Coronary artery (tissue), 2 donors: ENCODE data around the gene ITGAE.
"Not testable (repeated sequence)": the region's sequence is repeated elsewhere in the genome, so short reads cannot be mapped to it uniquely, and the experiment has no call there.

Source experiments
- DNase-seq: peaks from one replicate; pipeline ENCODE4 v3.0.0-alpha.2; 2017; ENCODE audit warnings: low spot score
- H3K27ac ChIP-seq, 2 donors: fragments of 200-600 bp; sonication (generic); one replicate each; pipeline ENCODE4 v1.5.1; 2016 to 2019
- H3K4me3 ChIP-seq: fragments of 200-600 bp; sonication (generic); 2 replicates; pipeline ENCODE4 v1.5.1; 2016; ENCODE audit warnings: mild to moderate bottlenecking, moderate library complexity
- TF ChIP-seq, protein P1 (sequence below): fragments of 200-600 bp; sonication (generic); IDR thresholded peaks from one replicate; pipeline ENCODE4 v1.5.1; 2019; ENCODE audit warnings: antibody characterized with exemption

The ITGAE gene

GRCh38 chr17:3744014-3744413 lies 57.0 kb downstream of the ITGAE start:
- TF ChIP-seq, protein P1, sequence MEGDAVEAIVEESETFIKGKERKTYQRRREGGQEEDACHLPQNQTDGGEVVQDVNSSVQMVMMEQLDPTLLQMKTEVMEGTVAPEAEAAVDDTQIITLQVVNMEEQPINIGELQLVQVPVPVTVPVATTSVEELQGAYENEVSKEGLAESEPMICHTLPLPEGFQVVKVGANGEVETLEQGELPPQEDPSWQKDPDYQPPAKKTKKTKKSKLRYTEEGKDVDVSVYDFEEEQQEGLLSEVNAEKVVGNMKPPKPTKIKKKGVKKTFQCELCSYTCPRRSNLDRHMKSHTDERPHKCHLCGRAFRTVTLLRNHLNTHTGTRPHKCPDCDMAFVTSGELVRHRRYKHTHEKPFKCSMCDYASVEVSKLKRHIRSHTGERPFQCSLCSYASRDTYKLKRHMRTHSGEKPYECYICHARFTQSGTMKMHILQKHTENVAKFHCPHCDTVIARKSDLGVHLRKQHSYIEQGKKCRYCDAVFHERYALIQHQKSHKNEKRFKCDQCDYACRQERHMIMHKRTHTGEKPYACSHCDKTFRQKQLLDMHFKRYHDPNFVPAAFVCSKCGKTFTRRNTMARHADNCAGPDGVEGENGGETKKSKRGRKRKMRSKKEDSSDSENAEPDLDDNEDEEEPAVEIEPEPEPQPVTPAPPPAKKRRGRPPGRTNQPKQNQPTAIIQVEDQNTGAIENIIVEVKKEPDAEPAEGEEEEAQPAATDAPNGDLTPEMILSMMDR = no peak
- Histone ChIP-seq H3K4me3 (no peak overlapping the region), H3K27ac (no peak overlapping the region)
- no peak for DNase-seq

DNA sequence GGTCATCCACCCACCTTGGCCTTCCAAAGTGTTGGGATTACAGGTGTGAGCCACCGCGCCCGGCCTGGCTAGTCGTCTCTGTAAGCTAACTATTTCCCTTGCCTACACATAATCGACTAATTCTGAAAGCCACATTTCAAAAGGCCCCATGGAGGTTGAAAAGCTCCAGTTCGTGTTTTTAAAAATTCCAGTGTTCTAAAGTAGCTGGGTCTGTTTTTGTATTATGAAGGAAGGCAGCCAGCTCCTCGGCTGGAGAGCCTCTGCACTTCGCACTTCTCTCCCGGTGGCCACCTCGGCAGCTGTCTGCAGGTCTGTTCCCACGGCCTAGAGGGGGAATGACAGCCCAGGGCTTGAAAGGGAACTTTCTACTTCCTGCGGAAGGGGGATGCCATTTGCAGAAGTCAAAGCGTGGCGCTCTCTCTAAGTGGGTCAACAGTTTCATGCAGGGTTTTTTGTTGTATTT lies 60.3 kb downstream of the ITGAE start:
- Histone ChIP-seq H3K4me3 (no peak overlapping the region), H3K27ac (no peak overlapping the region)
- DNase-seq = no peak
- TF ChIP-seq, protein P1 = no peak

DNA sequence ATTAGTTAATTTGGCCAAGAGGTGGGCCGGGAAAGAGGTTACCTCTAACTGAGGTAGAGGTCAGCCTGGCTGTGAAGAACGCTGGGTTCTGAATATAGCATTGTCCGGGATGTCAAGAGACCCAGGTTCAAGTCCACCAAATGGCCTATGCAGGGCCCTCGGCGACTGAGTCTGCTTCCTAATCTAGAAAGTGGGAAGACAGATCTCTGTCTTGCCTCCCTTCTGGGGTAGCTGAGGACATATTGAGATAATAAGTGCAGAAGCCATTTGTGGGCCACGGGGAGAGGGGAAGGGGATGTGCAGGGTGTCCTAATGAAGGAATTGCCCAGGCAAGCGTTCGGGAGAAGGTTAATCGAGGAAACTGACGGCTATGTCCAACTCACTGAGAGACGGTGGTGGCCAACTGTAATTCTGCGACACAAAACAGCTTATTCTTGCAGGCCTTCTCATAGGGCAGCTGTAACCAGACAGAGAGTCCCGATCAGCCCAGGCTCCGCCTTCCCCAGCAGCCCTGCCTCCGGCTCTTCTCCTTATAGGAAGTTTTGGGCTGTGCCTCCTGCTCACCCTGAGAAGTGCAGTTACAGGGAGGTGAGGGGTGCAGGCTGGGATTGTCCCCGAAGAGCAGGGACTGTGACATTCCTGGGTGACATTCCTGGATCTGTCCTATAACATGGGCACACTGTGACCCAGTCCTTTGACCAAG lies 61.4 kb downstream of the ITGAE start:
- Histone ChIP-seq H3K27ac (no peak overlapping the region), H3K4me3 (no peak overlapping the region)
- no peak for DNase-seq
- TF ChIP-seq, protein P1 = no peak

- Histone ChIP-seq H3K4me3 (peak overlapping the region; percentile 55), H3K27ac (no peak overlapping the region)
- no peak for DNase-seq
- TF ChIP-seq, protein P1 = no peak
These were observed 62.3 kb downstream of the ITGAE start for GRCh38 chr17:3738562-3739295.

GRCh38 chr17:3735515-3735914 lies 65.5 kb downstream of the ITGAE start:
- Histone ChIP-seq H3K4me3 (no peak overlapping the region), H3K27ac (no peak overlapping the region)
- no peak for DNase-seq
- TF ChIP-seq, protein P1 = no peak

DNA sequence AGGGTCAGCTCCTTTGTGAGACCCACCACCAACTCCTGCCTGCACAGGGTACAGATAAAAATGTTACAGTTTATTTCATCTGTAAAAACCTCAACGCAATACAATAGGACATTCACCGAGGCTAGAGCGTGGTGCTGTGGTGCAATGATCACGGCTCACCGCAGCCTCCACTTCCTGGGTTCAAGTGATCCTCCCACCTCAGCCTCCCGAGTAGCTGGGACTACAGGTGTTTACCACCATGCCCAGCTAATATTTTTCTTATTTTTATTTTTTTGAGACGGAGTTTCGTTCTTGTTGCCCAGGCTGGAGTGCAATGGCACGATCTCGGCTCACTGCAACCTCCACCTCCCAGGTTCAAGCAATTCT lies 66.1 kb downstream of the ITGAE start:
- H3K4me3 ChIP-seq = not testable (repeated sequence)

DNA sequence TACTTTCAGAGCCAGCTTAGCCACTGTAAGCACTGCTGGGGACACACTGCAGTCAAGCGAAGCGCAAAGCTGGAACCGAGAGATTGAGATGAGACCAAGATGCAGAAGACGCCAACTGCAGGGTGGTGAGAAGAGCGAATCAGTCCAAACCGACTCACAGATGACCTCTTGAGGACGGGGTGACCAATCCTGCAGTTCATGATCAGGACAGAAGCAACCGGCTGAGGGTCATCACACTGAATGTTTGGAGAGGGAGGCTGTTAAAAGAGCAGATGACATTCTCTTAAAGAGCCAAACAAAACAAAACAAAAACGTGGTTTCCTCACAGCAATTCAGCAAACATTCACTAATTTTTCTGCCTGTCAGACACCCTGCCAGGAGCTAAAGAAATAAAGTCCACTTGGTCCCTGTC lies 68.8 kb downstream of the ITGAE start:
- TF ChIP-seq, protein P1 = no peak
- Histone ChIP-seq H3K27ac (no peak overlapping the region), H3K4me3 (no peak overlapping the region)
- DNase-seq = no peak

More for the DNA sequence above, 66.1 kb downstream of the ITGAE start:
- DNase-seq, H3K27ac ChIP-seq: not testable (repeated sequence)
